C4-2B (cell line): ENCODE measurements around the gene WFDC6.

Experiments
- CTCF ChIP-seq: fragments of 450-650 bp; conservative IDR thresholded peaks from 2 replicates; pipeline ENCODE4 v1.5.1; 2017; ENCODE audit warnings: mild to moderate bottlenecking
- ZFX ChIP-seq: fragments of 450-650 bp; IDR thresholded peaks from 2 replicates; pipeline ENCODE4 v1.6.1; 2017

- TF ChIP-seq CTCF (no peak), ZFX (no peak)
Measured at GRCh38 chr20:45506398-45506797, 32.9 kb downstream of the WFDC6 start.
